Ishikawa (cell line): ENCODE measurements around the gene PARP1.

Experiments
- CEBPB ChIP-seq: IDR thresholded peaks from 2 replicates; pipeline ENCODE4 v1.6.1; 2012
- CREB1 ChIP-seq: IDR thresholded peaks from 2 replicates; pipeline ENCODE4 v1.6.1; 2012; ENCODE audit warnings: low read depth
- EGR1 ChIP-seq: IDR thresholded peaks from 2 replicates; pipeline ENCODE4 v1.6.1; 2012
- EP300 ChIP-seq: IDR thresholded peaks from 2 replicates; pipeline ENCODE4 v1.6.1; 2012; ENCODE audit warnings: borderline replicate concordance
- FOXM1 ChIP-seq: IDR thresholded peaks from 2 replicates; pipeline ENCODE4 v1.6.1; 2012; ENCODE audit warnings: low read depth, borderline replicate concordance
- NFIC ChIP-seq: IDR thresholded peaks from 2 replicates; pipeline ENCODE4 v1.6.1; 2012
- RAD21 ChIP-seq: IDR thresholded peaks from 2 replicates; pipeline ENCODE4 v1.6.1; 2012; ENCODE audit warnings: low read depth
- TCF12 ChIP-seq: IDR thresholded peaks from 2 replicates; pipeline ENCODE4 v1.6.1; 2012; ENCODE audit warnings: low read depth
- TEAD4 ChIP-seq: IDR thresholded peaks from 2 replicates; pipeline ENCODE4 v1.6.1; 2012
- YY1 ChIP-seq: IDR thresholded peaks from 2 replicates; pipeline ENCODE4 v1.6.1; 2012; ENCODE audit warnings: low read depth
- ZBTB7A ChIP-seq: IDR thresholded peaks from 2 replicates; pipeline ENCODE4 v1.6.1; 2012; ENCODE audit warnings: low read depth
- TF ChIP-seq, protein P1 (sequence below): IDR thresholded peaks from 2 replicates; pipeline ENCODE4 v1.6.1; 2012
- TF ChIP-seq, protein P2 (sequence below): IDR thresholded peaks from 2 replicates; pipeline ENCODE4 v1.6.1; 2012
- TF ChIP-seq, protein P3 (sequence below): IDR thresholded peaks from 2 replicates; pipeline ENCODE4 v1.6.1; 2012; ENCODE audit warnings: low read depth, mild to moderate bottlenecking

The PARP1 gene

DNA sequence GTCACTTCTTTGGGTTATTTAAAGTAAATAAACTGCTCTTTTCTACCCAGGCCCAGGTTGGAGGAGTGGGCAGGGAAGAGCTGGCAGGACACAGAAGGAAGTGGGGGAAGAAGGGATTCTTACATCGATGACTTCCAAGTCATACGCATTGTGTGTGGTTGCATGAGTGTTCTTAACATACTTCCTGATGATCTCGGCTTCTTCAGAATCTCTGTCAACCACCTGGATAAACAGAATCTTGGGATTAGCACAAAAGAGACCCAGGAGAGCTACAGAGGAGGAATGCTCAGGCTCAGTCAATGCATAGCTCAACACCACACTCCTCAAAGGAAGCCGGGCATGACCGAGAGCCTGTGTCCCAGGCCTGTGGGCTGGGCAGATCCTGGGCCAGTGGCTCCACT lies 42.1 kb downstream of the PARP1 start:
- no peak for TF ChIP-seq RAD21

GRCh38 chr1:226364901-226365565 lies 42.9 kb downstream of the PARP1 start:
- no peak for TF ChIP-seq FOXM1
- TF ChIP-seq YY1, result no peak

DNA sequence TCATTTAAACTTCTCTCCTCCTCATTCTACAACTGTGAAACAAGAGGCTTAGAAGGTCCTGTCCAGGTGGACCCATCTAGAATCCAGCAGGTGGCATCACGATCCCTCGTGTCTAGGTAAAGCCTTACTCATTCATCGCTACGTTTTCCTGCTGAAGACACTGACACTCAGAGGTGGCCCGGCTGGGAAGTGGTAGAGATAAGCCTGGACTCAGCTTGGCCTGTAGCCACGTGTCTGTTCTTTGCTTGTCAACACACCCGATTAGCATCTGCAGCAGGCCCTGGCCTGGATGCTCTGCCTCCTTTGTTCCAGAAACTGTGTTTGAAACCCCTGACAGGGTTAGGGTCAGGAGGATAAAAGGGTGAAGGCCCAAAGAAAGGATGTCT lies 43.4 kb downstream of the PARP1 start:
- TF ChIP-seq, protein P1, sequence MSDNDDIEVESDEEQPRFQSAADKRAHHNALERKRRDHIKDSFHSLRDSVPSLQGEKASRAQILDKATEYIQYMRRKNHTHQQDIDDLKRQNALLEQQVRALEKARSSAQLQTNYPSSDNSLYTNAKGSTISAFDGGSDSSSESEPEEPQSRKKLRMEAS, result no peak
- TF ChIP-seq RAD21 (no peak), TEAD4 (no peak), YY1 (no peak)

DNA sequence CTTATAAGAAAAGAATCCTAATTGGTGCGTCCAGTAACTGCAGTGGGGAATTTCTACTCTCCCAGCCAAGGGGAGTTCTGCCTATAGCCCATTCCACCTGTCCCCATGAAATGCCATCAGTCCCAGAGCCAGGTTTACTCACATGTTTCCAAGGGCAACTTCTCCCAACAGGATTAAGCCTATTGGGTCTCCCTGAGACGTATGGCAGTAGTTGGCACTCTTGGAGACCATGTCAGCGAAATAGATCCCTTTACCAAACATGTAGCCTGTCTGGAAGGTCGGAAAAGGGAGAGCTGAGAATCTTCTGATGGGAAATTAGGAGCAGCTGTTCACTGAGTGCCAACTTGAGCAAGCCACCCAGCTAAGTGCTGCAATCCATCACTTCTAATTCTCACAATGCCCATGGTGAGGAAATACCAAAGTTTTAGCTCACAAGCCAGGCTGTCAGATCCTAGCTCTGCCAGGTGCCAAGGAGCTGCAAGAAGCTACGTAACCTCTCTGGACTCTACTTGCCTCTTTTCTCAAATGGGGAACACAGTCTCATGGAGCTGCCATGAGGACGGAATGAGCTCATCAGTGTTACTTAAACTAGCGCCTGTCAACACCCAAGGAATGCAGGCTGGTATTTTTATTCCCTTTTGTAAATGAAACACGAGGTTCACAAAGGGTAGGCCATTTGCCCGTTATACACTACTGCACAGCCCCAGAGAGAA lies 43.9 kb downstream of the PARP1 start:
- TF ChIP-seq CREB1, result no peak
- no peak for TF ChIP-seq FOXM1
- TF ChIP-seq, protein P1, result no peak
- TF ChIP-seq, protein P2, sequence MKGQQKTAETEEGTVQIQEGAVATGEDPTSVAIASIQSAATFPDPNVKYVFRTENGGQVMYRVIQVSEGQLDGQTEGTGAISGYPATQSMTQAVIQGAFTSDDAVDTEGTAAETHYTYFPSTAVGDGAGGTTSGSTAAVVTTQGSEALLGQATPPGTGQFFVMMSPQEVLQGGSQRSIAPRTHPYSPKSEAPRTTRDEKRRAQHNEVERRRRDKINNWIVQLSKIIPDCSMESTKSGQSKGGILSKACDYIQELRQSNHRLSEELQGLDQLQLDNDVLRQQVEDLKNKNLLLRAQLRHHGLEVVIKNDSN, result no peak
- no peak for TF ChIP-seq EGR1
- TF ChIP-seq YY1, result no peak
- no peak for TF ChIP-seq EP300
- TF ChIP-seq TCF12, result no peak
- TF ChIP-seq TEAD4, result no peak
- no peak for TF ChIP-seq CEBPB
- TF ChIP-seq ZBTB7A, result no peak

DNA sequence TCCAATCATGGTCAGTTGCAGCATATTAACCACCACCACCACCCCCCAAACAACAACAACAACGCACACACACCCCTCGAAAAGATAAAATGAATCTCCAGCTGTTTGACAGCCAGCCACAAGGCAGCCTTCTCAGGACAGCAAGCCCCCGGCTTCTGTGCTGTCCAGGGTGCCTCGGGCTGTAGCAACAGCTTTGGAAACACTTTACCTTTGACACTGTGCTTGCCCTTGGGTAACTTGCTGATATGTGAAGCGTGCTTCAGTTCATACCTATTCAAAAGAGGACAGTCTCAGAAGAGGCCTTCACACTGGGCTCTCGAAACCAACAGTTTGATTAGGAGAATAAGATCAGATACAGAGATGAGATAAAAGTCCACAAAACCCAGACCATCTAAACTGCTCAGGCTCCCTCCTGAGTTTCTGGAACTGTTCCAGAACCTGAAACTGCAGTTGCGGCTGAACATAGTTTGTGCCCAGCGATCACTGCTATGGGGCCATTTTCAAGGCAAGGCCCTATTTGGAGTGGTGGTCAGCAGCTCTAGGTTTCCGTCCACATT lies 44.9 kb downstream of the PARP1 start:
- TF ChIP-seq, protein P1, result no peak
- TF ChIP-seq FOXM1 (no peak), NFIC (no peak), EP300 (no peak), CEBPB (no peak), RAD21 (no peak), CREB1 (no peak), ZBTB7A (no peak), TEAD4 (no peak), YY1 (no peak), EGR1 (no peak), TCF12 (no peak)
- TF ChIP-seq, protein P2, result no peak
- TF ChIP-seq, protein P3, sequence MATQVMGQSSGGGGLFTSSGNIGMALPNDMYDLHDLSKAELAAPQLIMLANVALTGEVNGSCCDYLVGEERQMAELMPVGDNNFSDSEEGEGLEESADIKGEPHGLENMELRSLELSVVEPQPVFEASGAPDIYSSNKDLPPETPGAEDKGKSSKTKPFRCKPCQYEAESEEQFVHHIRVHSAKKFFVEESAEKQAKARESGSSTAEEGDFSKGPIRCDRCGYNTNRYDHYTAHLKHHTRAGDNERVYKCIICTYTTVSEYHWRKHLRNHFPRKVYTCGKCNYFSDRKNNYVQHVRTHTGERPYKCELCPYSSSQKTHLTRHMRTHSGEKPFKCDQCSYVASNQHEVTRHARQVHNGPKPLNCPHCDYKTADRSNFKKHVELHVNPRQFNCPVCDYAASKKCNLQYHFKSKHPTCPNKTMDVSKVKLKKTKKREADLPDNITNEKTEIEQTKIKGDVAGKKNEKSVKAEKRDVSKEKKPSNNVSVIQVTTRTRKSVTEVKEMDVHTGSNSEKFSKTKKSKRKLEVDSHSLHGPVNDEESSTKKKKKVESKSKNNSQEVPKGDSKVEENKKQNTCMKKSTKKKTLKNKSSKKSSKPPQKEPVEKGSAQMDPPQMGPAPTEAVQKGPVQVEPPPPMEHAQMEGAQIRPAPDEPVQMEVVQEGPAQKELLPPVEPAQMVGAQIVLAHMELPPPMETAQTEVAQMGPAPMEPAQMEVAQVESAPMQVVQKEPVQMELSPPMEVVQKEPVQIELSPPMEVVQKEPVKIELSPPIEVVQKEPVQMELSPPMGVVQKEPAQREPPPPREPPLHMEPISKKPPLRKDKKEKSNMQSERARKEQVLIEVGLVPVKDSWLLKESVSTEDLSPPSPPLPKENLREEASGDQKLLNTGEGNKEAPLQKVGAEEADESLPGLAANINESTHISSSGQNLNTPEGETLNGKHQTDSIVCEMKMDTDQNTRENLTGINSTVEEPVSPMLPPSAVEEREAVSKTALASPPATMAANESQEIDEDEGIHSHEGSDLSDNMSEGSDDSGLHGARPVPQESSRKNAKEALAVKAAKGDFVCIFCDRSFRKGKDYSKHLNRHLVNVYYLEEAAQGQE, result no peak

DNA sequence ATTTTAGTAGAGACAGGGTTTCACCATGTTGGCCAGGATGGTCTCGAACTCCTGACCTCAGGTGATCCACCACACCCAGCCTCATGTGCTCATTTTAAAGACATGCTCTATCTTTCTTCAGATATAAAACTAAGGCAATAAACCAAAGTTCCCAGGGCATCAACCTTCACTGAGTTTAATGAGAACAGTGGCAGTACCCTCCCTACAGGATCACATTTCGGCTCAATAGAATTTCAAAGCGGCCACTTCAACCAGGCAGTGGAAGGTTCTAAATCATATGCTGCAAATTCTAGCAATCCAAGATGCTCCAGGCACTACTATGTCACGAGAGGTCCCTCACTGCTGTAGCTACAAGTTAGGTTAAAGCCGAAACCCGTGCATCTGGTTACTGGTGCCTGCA lies 45.5 kb downstream of the PARP1 start:
- TF ChIP-seq EP300 (no peak), FOXM1 (no peak), TCF12 (no peak), CEBPB (no peak), ZBTB7A (no peak), CREB1 (no peak), NFIC (no peak), EGR1 (no peak)
- TF ChIP-seq, protein P2, result no peak

DNA sequence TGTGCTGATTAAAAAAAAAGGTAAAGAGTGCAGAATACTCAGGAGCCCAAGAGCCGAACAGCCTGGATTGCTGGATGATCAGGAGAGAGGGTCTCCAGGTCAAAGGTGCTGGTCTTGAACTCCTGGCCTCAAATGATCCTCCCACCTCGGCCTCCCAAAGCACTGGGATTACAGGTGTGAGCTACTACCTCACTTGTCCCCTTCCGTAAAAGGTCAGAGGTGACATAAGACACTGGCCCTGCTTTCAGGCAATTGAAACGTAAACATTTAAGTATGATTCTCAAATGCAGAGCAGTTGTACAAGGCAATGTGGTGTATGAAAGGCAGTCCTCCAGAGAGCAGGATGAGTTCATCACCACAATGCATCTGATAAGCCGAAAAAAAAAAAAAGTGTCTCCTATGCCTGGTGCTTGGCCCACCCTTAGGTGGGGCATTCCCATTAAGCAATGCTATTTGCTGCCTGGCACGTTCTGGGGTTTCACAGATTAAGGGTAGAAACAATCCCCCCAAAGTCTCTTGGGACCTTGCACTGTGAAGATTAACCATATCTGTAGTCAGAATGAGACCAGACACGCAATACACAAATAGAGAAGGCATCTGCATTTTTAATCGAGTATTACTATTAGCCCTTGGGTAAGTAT lies 47.7 kb downstream of the PARP1 start:
- TF ChIP-seq CREB1 (no peak), FOXM1 (no peak), EP300 (no peak), RAD21 (no peak), NFIC (no peak)
